Measurements from ENCODE around the gene ANKRD10. TPM values are rescaled to one million over a fixed set of nuclear protein-coding genes. Genes with fewer than 3 reads are reported as not detected.

The ANKRD10 gene
- total RNA-seq, 1 donor from 2014 or later = 212 TPM

GRCh38 chr13:110831437-110832204, 83.2 kb downstream of the ANKRD10 start:
- Mint-ChIP-seq H3K4me3 (no peak overlapping the region), H3K9me3 (peaks cover 3% of the 10 kb centered on the region), H3K27ac (no peak overlapping the region), H3K4me1 (peaks cover 6% of the 10 kb centered on the region), H3K36me3 (no peaks in the 10 kb centered on the region), H3K27me3 (ENCODE audit: insufficient read depth, low read depth) (peaks cover 8% of the 10 kb centered on the region)
- Histone ChIP-seq H3F3A (ENCODE audit: low read depth) (no peaks in the 10 kb centered on the region), H3K4me3 (no peak overlapping the region), H3K9ac (no peak overlapping the region), H3K9me3 (ENCODE audit: low read depth) (no peaks in the 10 kb centered on the region), H3K27me3 (no peaks in the 10 kb centered on the region), H3K27ac (no peak overlapping the region), H3K4me1 (no peaks in the 10 kb centered on the region), H3K79me2 (ENCODE audit: low read depth) (no peaks in the 10 kb centered on the region), H3K36me3 (no peaks in the 10 kb centered on the region), H2AFZ (replicated peaks) (no peak overlapping the region), H3K4me2 (no peak overlapping the region), H4K20me1 (ENCODE audit: low read depth) (no peaks in the 10 kb centered on the region)
- no peak for DNase-seq (ENCODE audit: low spot score)
- TF ChIP-seq EZH2phosphoT487 (IDR thresholded peaks at IDR 0.05) (no peak), EZH2 (IDR thresholded peaks at IDR 0.05) (no peak), CTCF (IDR thresholded peaks at IDR 0.05) (no peak)

- no peak for TF ChIP-seq EZH2 (IDR thresholded peaks at IDR 0.05)
- no peak for TF ChIP-seq EZH2phosphoT487 (IDR thresholded peaks at IDR 0.05)
- no peak for TF ChIP-seq CTCF (IDR thresholded peaks at IDR 0.05)
- Histone ChIP-seq H3F3A (ENCODE audit: low read depth) (no peaks in the 10 kb centered on the region), H3K9me3 (ENCODE audit: low read depth) (no peaks in the 10 kb centered on the region), H4K20me1 (ENCODE audit: low read depth) (no peaks in the 10 kb centered on the region), H3K27me3 (no peaks in the 10 kb centered on the region), H3K4me3 (no peak overlapping the region), H3K4me2 (no peak overlapping the region), H3K9ac (no peak overlapping the region), H3K4me1 (no peaks in the 10 kb centered on the region), H3K27ac (no peak overlapping the region), H3K79me2 (ENCODE audit: low read depth) (no peaks in the 10 kb centered on the region), H3K36me3 (no peaks in the 10 kb centered on the region), H2AFZ (replicated peaks) (no peak overlapping the region)
- no peak overlapping the region for H3K27ac Mint-ChIP-seq
- H3K9me3 Mint-ChIP-seq = peaks cover 3% of the 10 kb centered on the region
- peaks cover 8% of the 10 kb centered on the region for H3K27me3 Mint-ChIP-seq (ENCODE audit: insufficient read depth, low read depth)
- H3K4me1 Mint-ChIP-seq = peaks cover 6% of the 10 kb centered on the region
- H3K36me3 Mint-ChIP-seq = no peaks in the 10 kb centered on the region
- DNase-seq (ENCODE audit: low spot score) = no peak
- H3K4me3 Mint-ChIP-seq = no peak overlapping the region
These were observed 84.0 kb downstream of the ANKRD10 start for GRCh38 chr13:110830800-110831371.

- H3K36me3 ChIP-seq = no peaks in the 10 kb centered on the region
- TF ChIP-seq EZH2phosphoT487 (IDR thresholded peaks at IDR 0.05) (no peak), CTCF (IDR thresholded peaks at IDR 0.05) (no peak), EZH2 (IDR thresholded peaks at IDR 0.05) (no peak)
- no peaks in the 10 kb centered on the region for H4K20me1 ChIP-seq (ENCODE audit: low read depth)
- no peaks in the 10 kb centered on the region for H3K79me2 ChIP-seq (ENCODE audit: low read depth)
- H3K4me3 ChIP-seq = no peak overlapping the region
- H3K9ac ChIP-seq = no peak overlapping the region
- H3K27ac ChIP-seq = no peak overlapping the region
- peaks cover 6% of the 10 kb centered on the region for H3K4me1 Mint-ChIP-seq
- DNase-seq (ENCODE audit: low spot score) = no peak
- no peak overlapping the region for H2AFZ ChIP-seq (replicated peaks)
- no peaks in the 10 kb centered on the region for H3K36me3 Mint-ChIP-seq
- no peaks in the 10 kb centered on the region for H3F3A ChIP-seq (ENCODE audit: low read depth)
- H3K27me3 ChIP-seq = no peaks in the 10 kb centered on the region
- H3K27me3 Mint-ChIP-seq (ENCODE audit: insufficient read depth, low read depth) = peaks cover 8% of the 10 kb centered on the region
- H3K4me1 ChIP-seq = no peaks in the 10 kb centered on the region
- no peaks in the 10 kb centered on the region for H3K9me3 ChIP-seq (ENCODE audit: low read depth)
- H3K27ac Mint-ChIP-seq = no peak overlapping the region
- peaks cover 3% of the 10 kb centered on the region for H3K9me3 Mint-ChIP-seq
- H3K4me3 Mint-ChIP-seq = no peak overlapping the region
- H3K4me2 ChIP-seq = no peak overlapping the region
These were observed 84.5 kb downstream of the ANKRD10 start for GRCh38 chr13:110830331-110830730.
